Memory B cell (primary cell): Measurements from ENCODE around the gene KDM4B.

Experiments used
- ATAC-seq: fragments of 150-1000 bp; cut with Tn5 transposase; 2 replicates; pipeline ENCODE4 v1.10.0; 2021; ENCODE audit warnings: low read depth, mild to moderate bottlenecking, moderate library complexity
- DNase-seq, 2 donors: peaks; one replicate each; pipeline ENCODE4 v3.0.0; 2022; ENCODE audit warnings: low spot score in 2 of 2
- H3K27ac Mint-ChIP-seq: one replicate; pipeline ENCODE4 v1.8.0; 2022; ENCODE audit warnings: mild to moderate bottlenecking, moderate library complexity, mixed read lengths
- H3K27me3 Mint-ChIP-seq: one replicate; pipeline ENCODE4 v1.8.0; 2022; ENCODE audit warnings: mixed read lengths
- H3K36me3 Mint-ChIP-seq: one replicate; pipeline ENCODE4 v1.8.0; 2022; ENCODE audit warnings: mild to moderate bottlenecking, mixed read lengths
- H3K4me1 Mint-ChIP-seq: one replicate; pipeline ENCODE4 v1.8.0; 2022; ENCODE audit warnings: mixed read lengths
- H3K4me3 Mint-ChIP-seq: one replicate; pipeline ENCODE4 v1.8.0; 2022; ENCODE audit warnings: mild to moderate bottlenecking, moderate library complexity, mixed read lengths
- H3K9me3 Mint-ChIP-seq: one replicate; pipeline ENCODE4 v1.8.0; 2022; ENCODE audit warnings: mixed read lengths

KDM4B gene

GRCh38 chr19:5071579-5071978 lies 102.7 kb downstream of the KDM4B start:
- ATAC-seq (no peak), DNase-seq (no peak)
- no peaks in the 10 kb centered on the region for H3K27me3 Mint-ChIP-seq
- H3K4me1 Mint-ChIP-seq: peaks cover 28% of the 10 kb centered on the region
- H3K36me3 Mint-ChIP-seq: peaks cover 9% of the 10 kb centered on the region
- H3K9me3 Mint-ChIP-seq: no peaks in the 10 kb centered on the region
- H3K4me3 Mint-ChIP-seq: no peak overlapping the region
- peak overlapping the region; percentile 65 for H3K27ac Mint-ChIP-seq

- no peaks in the 10 kb centered on the region for H3K27me3 Mint-ChIP-seq
- DNase-seq (no peak), ATAC-seq (no peak)
- peaks cover 26% of the 10 kb centered on the region for H3K4me1 Mint-ChIP-seq
- H3K27ac Mint-ChIP-seq: no peak overlapping the region
- H3K36me3 Mint-ChIP-seq: peaks cover 8% of the 10 kb centered on the region
- no peak overlapping the region for H3K4me3 Mint-ChIP-seq
- H3K9me3 Mint-ChIP-seq: no peaks in the 10 kb centered on the region
These were observed 103.2 kb downstream of the KDM4B start for GRCh38 chr19:5072115-5072514.

- H3K9me3 Mint-ChIP-seq: no peaks in the 10 kb centered on the region
- H3K27ac Mint-ChIP-seq: peak overlapping the region; percentile 81
- H3K4me1 Mint-ChIP-seq: peaks cover 24% of the 10 kb centered on the region
- DNase-seq (no peak), ATAC-seq (no peak)
- peak overlapping the region; percentile 40 for H3K4me3 Mint-ChIP-seq
- peaks cover 5% of the 10 kb centered on the region for H3K36me3 Mint-ChIP-seq
- H3K27me3 Mint-ChIP-seq: no peaks in the 10 kb centered on the region
These were observed 104.4 kb downstream of the KDM4B start for GRCh38 chr19:5073153-5073844.

GRCh38 chr19:5074407-5074806 lies 105.5 kb downstream of the KDM4B start:
- peak in 1 of 2 donors; percentile 12 for DNase-seq
- Mint-ChIP-seq H3K4me1 (peaks cover 24% of the 10 kb centered on the region), H3K4me3 (peak overlapping the region; percentile 2), H3K36me3 (peaks cover 7% of the 10 kb centered on the region), H3K27ac (peak overlapping the region; percentile 81), H3K9me3 (no peaks in the 10 kb centered on the region), H3K27me3 (no peaks in the 10 kb centered on the region)
- ATAC-seq: peak; percentile 79

- Mint-ChIP-seq H3K27ac (peak overlapping the region; percentile 81), H3K4me1 (peaks cover 24% of the 10 kb centered on the region), H3K9me3 (no peaks in the 10 kb centered on the region), H3K4me3 (no peak overlapping the region), H3K27me3 (no peaks in the 10 kb centered on the region), H3K36me3 (peaks cover 8% of the 10 kb centered on the region)
- ATAC-seq: no peak
- no peak for DNase-seq
These were observed 106.0 kb downstream of the KDM4B start for GRCh38 chr19:5074830-5075394.

GRCh38 chr19:5075597-5075996 lies 106.7 kb downstream of the KDM4B start:
- Mint-ChIP-seq H3K4me1 (peaks cover 23% of the 10 kb centered on the region), H3K4me3 (no peak overlapping the region), H3K9me3 (no peaks in the 10 kb centered on the region), H3K27ac (no peak overlapping the region), H3K27me3 (no peaks in the 10 kb centered on the region), H3K36me3 (peaks cover 14% of the 10 kb centered on the region)
- DNase-seq (no peak), ATAC-seq (no peak)

GRCh38 chr19:5076440-5077208 lies 107.7 kb downstream of the KDM4B start:
- no peaks in the 10 kb centered on the region for H3K9me3 Mint-ChIP-seq
- no peak for DNase-seq
- no peak overlapping the region for H3K4me3 Mint-ChIP-seq
- peaks cover 15% of the 10 kb centered on the region for H3K36me3 Mint-ChIP-seq
- no peaks in the 10 kb centered on the region for H3K27me3 Mint-ChIP-seq
- no peak for ATAC-seq
- peaks cover 15% of the 10 kb centered on the region for H3K4me1 Mint-ChIP-seq
- H3K27ac Mint-ChIP-seq: no peak overlapping the region

GRCh38 chr19:5077209-5077515 lies 108.2 kb downstream of the KDM4B start:
- Mint-ChIP-seq H3K27me3 (no peaks in the 10 kb centered on the region), H3K4me1 (peaks cover 12% of the 10 kb centered on the region), H3K9me3 (no peaks in the 10 kb centered on the region), H3K36me3 (peaks cover 15% of the 10 kb centered on the region), H3K27ac (no peak overlapping the region), H3K4me3 (no peak overlapping the region)
- ATAC-seq: no peak
- no peak for DNase-seq

- Mint-ChIP-seq H3K4me3 (no peak overlapping the region), H3K27me3 (no peaks in the 10 kb centered on the region), H3K27ac (no peak overlapping the region), H3K4me1 (peaks cover 9% of the 10 kb centered on the region), H3K36me3 (peaks cover 14% of the 10 kb centered on the region), H3K9me3 (no peaks in the 10 kb centered on the region)
- ATAC-seq (no peak), DNase-seq (no peak)
These were observed 109.3 kb downstream of the KDM4B start for GRCh38 chr19:5078182-5078581.

GRCh38 chr19:5078666-5079065 lies 109.8 kb downstream of the KDM4B start:
- H3K27me3 Mint-ChIP-seq: no peaks in the 10 kb centered on the region
- H3K9me3 Mint-ChIP-seq: no peaks in the 10 kb centered on the region
- peaks cover 6% of the 10 kb centered on the region for H3K4me1 Mint-ChIP-seq
- no peak for DNase-seq
- no peak overlapping the region for H3K27ac Mint-ChIP-seq
- peaks cover 14% of the 10 kb centered on the region for H3K36me3 Mint-ChIP-seq
- H3K4me3 Mint-ChIP-seq: no peak overlapping the region
- no peak for ATAC-seq

GRCh38 chr19:5079071-5079774 lies 110.3 kb downstream of the KDM4B start:
- ATAC-seq: no peak
- no peaks in the 10 kb centered on the region for H3K9me3 Mint-ChIP-seq
- H3K36me3 Mint-ChIP-seq: peaks cover 14% of the 10 kb centered on the region
- H3K27ac Mint-ChIP-seq: no peak overlapping the region
- peaks cover 1% of the 10 kb centered on the region for H3K4me1 Mint-ChIP-seq
- H3K4me3 Mint-ChIP-seq: no peak overlapping the region
- DNase-seq: no peak
- no peaks in the 10 kb centered on the region for H3K27me3 Mint-ChIP-seq

- H3K9me3 Mint-ChIP-seq: no peaks in the 10 kb centered on the region
- no peak for ATAC-seq
- no peaks in the 10 kb centered on the region for H3K27me3 Mint-ChIP-seq
- DNase-seq: no peak
- H3K27ac Mint-ChIP-seq: no peak overlapping the region
- no peaks in the 10 kb centered on the region for H3K4me1 Mint-ChIP-seq
- peaks cover 14% of the 10 kb centered on the region for H3K36me3 Mint-ChIP-seq
- H3K4me3 Mint-ChIP-seq: no peak overlapping the region
These were observed 111.2 kb downstream of the KDM4B start for GRCh38 chr19:5080030-5080654.

GRCh38 chr19:5080809-5081208 lies 111.9 kb downstream of the KDM4B start:
- Mint-ChIP-seq H3K27me3 (no peaks in the 10 kb centered on the region), H3K9me3 (no peaks in the 10 kb centered on the region), H3K36me3 (peaks cover 14% of the 10 kb centered on the region), H3K27ac (no peak overlapping the region), H3K4me3 (no peak overlapping the region), H3K4me1 (no peaks in the 10 kb centered on the region)
- DNase-seq (no peak), ATAC-seq (no peak)
